OCI-LY3 (cell line): Measurements from ENCODE around the gene RGMB.

Source experiments
- H2AFZ ChIP-seq: fragments of 200-600, 300-600 bp; shearing (Covaris generic); 2 replicates; pipeline ENCODE4 v1.6.0; 2014; ENCODE audit warnings: antibody characterized with exemption, low read depth, low read length
- H3K27ac ChIP-seq: fragments of 200-600, 300-600 bp; sonication (generic); 2 replicates; pipeline ENCODE4 v1.5.1; 2014; ENCODE audit warnings: mild to moderate bottlenecking, low read length, moderate library complexity, mixed read lengths
- H3K27me3 ChIP-seq: fragments of 200-600, 300-600 bp; sonication (generic); 2 replicates; pipeline ENCODE4 v1.6.1; 2014; ENCODE audit warnings: low read depth, low read length, mixed read lengths
- H3K36me3 ChIP-seq: fragments of 200-600, 300-600 bp; sonication (generic); replicated peaks from 2 replicates; pipeline ENCODE3; 2014; ENCODE audit warnings: low read depth, low read length, mixed read lengths
- H3K4me1 ChIP-seq: fragments of 300-600, 200-600 bp; sonication (generic); 2 replicates; pipeline ENCODE4 v1.6.1; 2014; ENCODE audit warnings: low read length, mixed read lengths
- H3K4me2 ChIP-seq: fragments of 200-600, 300-600 bp; sonication (generic); 2 replicates; pipeline ENCODE4 v1.6.1; 2014; ENCODE audit warnings: low read length, mixed read lengths
- H3K4me3 ChIP-seq: fragments of 300-600, 200-600 bp; sonication (generic); 2 replicates; pipeline ENCODE4 v1.5.1; 2014; ENCODE audit warnings: antibody characterized with exemption, mild to moderate bottlenecking, low read length, moderate library complexity
- H3K79me2 ChIP-seq: fragments of 300-600, 200-600 bp; shearing (Covaris generic); 2 replicates; pipeline ENCODE4 v1.6.1; 2014; ENCODE audit warnings: mild to moderate bottlenecking, low read length, mixed read lengths
- H3K9ac ChIP-seq: fragments of 300-600, 200-600 bp; shearing (Covaris generic); 2 replicates; pipeline ENCODE4 v1.6.0; 2014; ENCODE audit warnings: mild to moderate bottlenecking, low read length, moderate library complexity
- H3K9me3 ChIP-seq: fragments of 200-600, 300-600 bp; shearing (Covaris generic); 2 replicates; pipeline ENCODE4 v1.6.1; 2014; ENCODE audit warnings: low read length, mixed read lengths; ENCODE audit not compliant: insufficient read depth
- H4K20me1 ChIP-seq: fragments of 200-600, 300-600 bp; sonication (generic); 2 replicates; pipeline ENCODE4 v1.6.1; 2016; ENCODE audit warnings: low read length, mixed read lengths; ENCODE audit not compliant: insufficient read depth
- EZH2phosphoT487 ChIP-seq: fragments of 200-600 bp; shearing (Covaris generic); IDR thresholded peaks from 2 replicates; pipeline ENCODE4 v1.6.1; 2018; ENCODE audit warnings: antibody characterized with exemption, mixed run types, low read depth
- TF ChIP-seq, protein P1 (sequence below): fragments of 200-600, 300-600 bp; sonication (generic); IDR thresholded peaks from 2 replicates; pipeline ENCODE4 v1.5.1; 2014; ENCODE audit warnings: antibody characterized with exemption, low read length, low read depth

The RGMB gene

GRCh38 chr5:98827161-98827560, 53.7 kb downstream of the RGMB start:
- Histone ChIP-seq H3K36me3 (no peaks in the 10 kb centered on the region), H3K4me1 (peaks cover 17% of the 10 kb centered on the region), H3K4me2 (no peak overlapping the region), H3K9ac (no peak overlapping the region), H3K9me3 (no peaks in the 10 kb centered on the region), H2AFZ (no peak overlapping the region), H3K27ac (no peak overlapping the region), H3K79me2 (no peaks in the 10 kb centered on the region), H3K27me3 (no peaks in the 10 kb centered on the region), H3K4me3 (no peak overlapping the region), H4K20me1 (no peaks in the 10 kb centered on the region)
- no peak for TF ChIP-seq EZH2phosphoT487
- TF ChIP-seq, protein P1, sequence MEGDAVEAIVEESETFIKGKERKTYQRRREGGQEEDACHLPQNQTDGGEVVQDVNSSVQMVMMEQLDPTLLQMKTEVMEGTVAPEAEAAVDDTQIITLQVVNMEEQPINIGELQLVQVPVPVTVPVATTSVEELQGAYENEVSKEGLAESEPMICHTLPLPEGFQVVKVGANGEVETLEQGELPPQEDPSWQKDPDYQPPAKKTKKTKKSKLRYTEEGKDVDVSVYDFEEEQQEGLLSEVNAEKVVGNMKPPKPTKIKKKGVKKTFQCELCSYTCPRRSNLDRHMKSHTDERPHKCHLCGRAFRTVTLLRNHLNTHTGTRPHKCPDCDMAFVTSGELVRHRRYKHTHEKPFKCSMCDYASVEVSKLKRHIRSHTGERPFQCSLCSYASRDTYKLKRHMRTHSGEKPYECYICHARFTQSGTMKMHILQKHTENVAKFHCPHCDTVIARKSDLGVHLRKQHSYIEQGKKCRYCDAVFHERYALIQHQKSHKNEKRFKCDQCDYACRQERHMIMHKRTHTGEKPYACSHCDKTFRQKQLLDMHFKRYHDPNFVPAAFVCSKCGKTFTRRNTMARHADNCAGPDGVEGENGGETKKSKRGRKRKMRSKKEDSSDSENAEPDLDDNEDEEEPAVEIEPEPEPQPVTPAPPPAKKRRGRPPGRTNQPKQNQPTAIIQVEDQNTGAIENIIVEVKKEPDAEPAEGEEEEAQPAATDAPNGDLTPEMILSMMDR = peak; percentile 53

DNA sequence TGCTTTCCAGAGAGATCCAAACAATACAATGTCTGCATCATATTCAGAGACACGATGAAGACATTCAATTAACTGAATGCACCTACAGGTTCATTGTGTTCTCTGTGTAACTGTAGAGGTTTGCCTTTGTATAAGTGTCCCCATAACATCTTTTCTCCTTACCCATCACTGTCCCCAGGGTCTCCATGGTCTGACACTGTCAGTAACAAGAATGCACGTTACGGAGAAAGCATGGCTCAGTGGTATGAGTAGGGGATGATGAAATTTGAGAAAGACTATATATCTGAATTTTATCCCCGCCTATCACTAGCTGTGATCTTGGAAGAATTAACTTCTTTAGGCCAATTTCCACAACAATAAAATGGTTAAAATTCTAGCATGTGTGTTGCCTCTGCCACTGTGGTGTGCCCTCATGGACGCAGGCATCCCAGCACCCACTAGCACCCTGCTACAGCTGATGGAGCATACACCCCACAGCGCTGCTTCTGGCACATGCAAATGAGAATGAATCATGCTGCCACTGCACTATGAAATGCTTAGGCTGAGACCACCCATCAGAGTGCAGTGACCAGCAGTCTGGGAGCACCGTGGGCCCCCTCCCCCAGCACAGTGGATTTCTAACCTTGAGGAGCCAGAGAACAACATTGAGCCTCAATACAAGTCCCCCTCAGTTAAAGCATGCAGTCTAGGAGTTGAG, 54.3 kb downstream of the RGMB start:
- no peak overlapping the region for H3K4me3 ChIP-seq
- H3K4me1 ChIP-seq = peaks cover 17% of the 10 kb centered on the region
- no peaks in the 10 kb centered on the region for H3K79me2 ChIP-seq
- no peak overlapping the region for H3K9ac ChIP-seq
- H3K4me2 ChIP-seq = no peak overlapping the region
- no peaks in the 10 kb centered on the region for H3K36me3 ChIP-seq
- TF ChIP-seq, protein P1 = no peak
- TF ChIP-seq EZH2phosphoT487 = no peak
- no peaks in the 10 kb centered on the region for H3K27me3 ChIP-seq
- no peaks in the 10 kb centered on the region for H3K9me3 ChIP-seq
- H3K27ac ChIP-seq = no peak overlapping the region
- H4K20me1 ChIP-seq = no peaks in the 10 kb centered on the region
- no peak overlapping the region for H2AFZ ChIP-seq

GRCh38 chr5:98836175-98836574, 62.7 kb downstream of the RGMB start:
- H3K9ac ChIP-seq = no peak overlapping the region
- H3K4me1 ChIP-seq = no peaks in the 10 kb centered on the region
- no peaks in the 10 kb centered on the region for H3K36me3 ChIP-seq
- TF ChIP-seq, protein P1 = no peak
- TF ChIP-seq EZH2phosphoT487 = no peak
- no peaks in the 10 kb centered on the region for H3K27me3 ChIP-seq
- no peak overlapping the region for H3K27ac ChIP-seq
- no peak overlapping the region for H3K4me2 ChIP-seq
- H3K9me3 ChIP-seq = no peaks in the 10 kb centered on the region
- H4K20me1 ChIP-seq = no peaks in the 10 kb centered on the region
- H3K79me2 ChIP-seq = no peaks in the 10 kb centered on the region
- H2AFZ ChIP-seq = no peak overlapping the region
- H3K4me3 ChIP-seq = no peak overlapping the region

DNA sequence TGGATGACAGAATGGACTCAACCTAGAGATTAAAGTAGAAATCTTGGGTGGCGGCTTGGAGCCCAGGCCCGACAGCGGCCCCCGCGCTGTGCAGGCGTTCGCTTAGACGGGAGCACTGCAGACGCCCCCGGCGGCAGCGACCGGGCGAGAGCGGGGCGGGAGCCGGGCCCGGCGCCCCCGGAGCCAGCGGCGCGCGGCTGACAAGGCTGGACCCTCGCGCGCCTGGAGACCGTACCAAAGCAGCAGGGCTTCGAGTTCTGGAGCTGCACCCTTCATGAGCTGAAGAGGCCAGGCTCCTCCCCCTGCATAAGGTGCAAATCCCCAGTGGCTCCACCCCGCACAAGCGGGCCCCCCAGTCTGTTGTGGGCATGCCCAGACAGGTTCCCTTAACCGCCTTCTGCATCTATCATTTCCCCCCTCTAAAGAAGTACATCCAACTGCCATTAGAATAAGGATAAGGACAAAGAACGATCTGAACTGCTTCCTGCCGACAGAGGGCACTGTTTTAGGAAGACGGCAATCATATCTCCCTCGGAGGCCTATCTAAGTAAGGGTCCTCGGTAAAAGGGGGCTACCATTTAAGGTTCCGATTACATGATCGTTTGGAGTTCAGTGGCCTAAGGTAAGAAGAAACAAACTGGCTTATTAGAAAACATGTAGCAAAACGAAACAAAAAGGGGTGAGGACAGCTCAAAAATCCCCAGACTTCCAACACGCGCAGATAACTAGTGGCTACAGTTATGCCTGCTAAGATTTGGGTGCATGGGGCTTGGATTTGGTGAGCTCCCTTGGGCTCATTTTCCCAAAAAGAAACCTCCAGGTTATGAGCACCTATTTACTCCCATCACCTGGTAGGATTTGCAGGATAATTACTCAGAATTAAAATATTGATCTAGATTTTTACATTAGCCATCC, 66.3 kb downstream of the RGMB start:
- no peaks in the 10 kb centered on the region for H3K79me2 ChIP-seq
- no peak overlapping the region for H3K27ac ChIP-seq
- H3K4me3 ChIP-seq = no peak overlapping the region
- no peaks in the 10 kb centered on the region for H3K27me3 ChIP-seq
- no peak overlapping the region for H3K9ac ChIP-seq
- no peaks in the 10 kb centered on the region for H3K36me3 ChIP-seq
- no peak overlapping the region for H2AFZ ChIP-seq
- no peaks in the 10 kb centered on the region for H3K4me1 ChIP-seq
- no peaks in the 10 kb centered on the region for H3K9me3 ChIP-seq
- H3K4me2 ChIP-seq = no peak overlapping the region
- TF ChIP-seq EZH2phosphoT487 = no peak
- TF ChIP-seq, protein P1 = 0 out of 2 replicates have a peak, but pooled peaks have one; percentile 7
- H4K20me1 ChIP-seq = no peaks in the 10 kb centered on the region
